GM10248 (cell line): Measurements from ENCODE around the gene IGDCC3.

Experiments used
- CTCF ChIA-PET: fragments of 300-600 bp; sonication (Branson Sonifier 250); formaldehyde crosslinking; extraction: SDS; loops from one replicate; lab custom pipeline; 2021; ENCODE audit warnings: antibody characterized with exemption; lab: Yijun Ruan, JAX
- POLR2A ChIA-PET: fragments of 350-650 bp; sonication (Branson Sonifier 250); formaldehyde crosslinking; extraction: SDS; loops from one replicate; lab custom pipeline; 2020; ENCODE audit warnings: antibody characterized with exemption; lab: Yijun Ruan, JAX
- DNase-seq: peaks from one replicate; pipeline ENCODE4 v3.0.0; 2012; ENCODE audit errors: extremely low spot score
- TF ChIP-seq, protein P1 (sequence below): IDR thresholded peaks from 2 replicates; pipeline ENCODE4 v1.5.1; 2012; ENCODE audit warnings: mild to moderate bottlenecking, low read depth; ENCODE audit errors: extremely low read depth, missing control alignments, control extremely low read depth

IGDCC3 gene

DNA sequence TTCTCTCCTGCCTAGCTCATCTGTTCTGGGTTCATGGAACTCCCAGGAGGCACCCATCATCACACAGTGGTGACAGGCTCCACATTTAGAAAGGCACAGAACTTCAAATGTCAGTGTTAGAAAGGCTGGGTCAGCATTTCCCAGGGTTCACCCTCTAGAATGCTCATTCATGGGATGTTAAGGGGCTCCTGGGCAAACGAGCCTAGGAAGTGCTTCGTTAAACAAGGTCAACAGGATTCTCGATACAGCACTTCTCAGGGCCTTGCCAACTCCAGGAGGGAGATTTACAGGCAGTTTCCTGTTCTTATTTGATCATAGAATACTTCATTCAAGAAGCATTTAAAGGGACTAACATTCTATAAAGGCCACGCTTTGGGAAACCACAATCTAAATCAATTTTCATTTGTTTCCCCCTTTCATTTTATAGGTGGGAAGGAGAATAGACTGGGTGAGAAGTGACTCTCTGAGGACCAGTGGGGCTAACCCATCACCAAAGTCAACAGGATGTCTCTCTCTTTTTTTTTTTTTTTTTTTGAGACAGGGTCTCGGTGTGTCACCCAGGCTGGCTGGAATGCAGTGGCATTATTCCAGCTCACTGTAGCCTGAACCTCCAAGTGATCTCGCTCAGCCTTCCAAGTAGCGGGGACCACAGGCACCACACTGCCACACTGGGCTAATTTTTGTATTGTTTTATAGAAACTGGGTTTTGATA, 30.7 kb upstream of the IGDCC3 start:
- ChIA-PET CTCF (interaction anchor here (1.0 to 14.4 kb wide), 4 partner anchors 7 to 90 kb away, joined by 5 to 156 read pairs (median 7); no protein-coding TSS in a partner anchor), POLR2A (interaction anchor here (0.7 kb wide), 1 partner anchor 404 kb away, joined by 5 read pairs; no protein-coding TSS in a partner anchor)
- TF ChIP-seq, protein P1, sequence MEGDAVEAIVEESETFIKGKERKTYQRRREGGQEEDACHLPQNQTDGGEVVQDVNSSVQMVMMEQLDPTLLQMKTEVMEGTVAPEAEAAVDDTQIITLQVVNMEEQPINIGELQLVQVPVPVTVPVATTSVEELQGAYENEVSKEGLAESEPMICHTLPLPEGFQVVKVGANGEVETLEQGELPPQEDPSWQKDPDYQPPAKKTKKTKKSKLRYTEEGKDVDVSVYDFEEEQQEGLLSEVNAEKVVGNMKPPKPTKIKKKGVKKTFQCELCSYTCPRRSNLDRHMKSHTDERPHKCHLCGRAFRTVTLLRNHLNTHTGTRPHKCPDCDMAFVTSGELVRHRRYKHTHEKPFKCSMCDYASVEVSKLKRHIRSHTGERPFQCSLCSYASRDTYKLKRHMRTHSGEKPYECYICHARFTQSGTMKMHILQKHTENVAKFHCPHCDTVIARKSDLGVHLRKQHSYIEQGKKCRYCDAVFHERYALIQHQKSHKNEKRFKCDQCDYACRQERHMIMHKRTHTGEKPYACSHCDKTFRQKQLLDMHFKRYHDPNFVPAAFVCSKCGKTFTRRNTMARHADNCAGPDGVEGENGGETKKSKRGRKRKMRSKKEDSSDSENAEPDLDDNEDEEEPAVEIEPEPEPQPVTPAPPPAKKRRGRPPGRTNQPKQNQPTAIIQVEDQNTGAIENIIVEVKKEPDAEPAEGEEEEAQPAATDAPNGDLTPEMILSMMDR = no peak
- DNase-seq = no peak

GRCh38 chr15:65406424-65407000, 28.7 kb upstream of the IGDCC3 start:
- POLR2A ChIA-PET = no interaction called here
- CTCF ChIA-PET = interaction anchor here (1.0 to 2.6 kb wide), 4 partner anchors 9 to 88 kb away, joined by 3 to 8 read pairs (median 3); no protein-coding TSS in a partner anchor
- TF ChIP-seq, protein P1 = no peak
- no peak for DNase-seq

- ChIA-PET POLR2A (no interaction called here), CTCF (interaction anchor here (0.9 to 9.4 kb wide), 7 partner anchors 9 to 88 kb away, joined by 3 to 156 read pairs (median 3); no protein-coding TSS in a partner anchor)
- TF ChIP-seq, protein P1 = no peak
- no peak for DNase-seq
Measured at GRCh38 chr15:65405791-65406423, 28.1 kb upstream of the IGDCC3 start.

DNA sequence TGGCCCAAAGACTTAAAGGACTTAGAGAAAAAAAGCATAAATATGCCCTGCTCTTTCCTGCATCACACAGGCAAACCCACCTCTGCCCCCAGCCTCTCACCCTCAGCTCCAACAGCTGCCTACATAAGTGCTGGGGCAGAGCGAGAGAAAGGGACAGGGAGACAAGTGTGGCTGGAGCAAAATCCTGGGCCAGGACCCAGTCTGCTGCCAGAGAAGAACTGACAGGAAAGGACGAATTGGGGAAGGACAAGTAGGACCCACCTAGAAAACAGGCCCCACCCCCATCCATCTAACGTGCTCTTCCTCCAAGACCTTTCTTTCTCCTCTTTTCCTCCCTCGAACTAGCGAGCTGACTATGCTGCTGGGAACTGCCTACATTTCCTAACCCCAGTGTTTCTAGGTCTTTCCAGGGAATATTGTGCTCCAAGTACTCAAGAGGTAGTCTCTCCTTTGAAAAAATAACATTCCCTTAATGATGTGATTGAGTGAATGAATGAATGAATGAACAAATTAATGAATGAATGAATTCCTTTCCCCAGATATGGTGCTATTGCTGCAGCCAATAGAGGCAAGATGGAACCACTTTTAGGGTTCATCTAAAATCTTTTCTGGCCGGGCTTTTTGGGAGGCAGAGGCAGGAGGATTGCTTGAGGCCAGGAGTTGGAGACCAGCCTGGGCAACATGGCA, 26.5 kb upstream of the IGDCC3 start:
- ChIA-PET POLR2A (interaction anchor here (0.5 kb wide), 1 partner anchor 690 kb away, joined by 7 read pairs; no protein-coding TSS in a partner anchor), CTCF (interaction anchor here (1.5 to 9.4 kb wide), 2 partner anchors 11 to 19 kb away, joined by 5 to 156 read pairs; no protein-coding TSS in a partner anchor)
- TF ChIP-seq, protein P1 = no peak
- no peak for DNase-seq

DNA sequence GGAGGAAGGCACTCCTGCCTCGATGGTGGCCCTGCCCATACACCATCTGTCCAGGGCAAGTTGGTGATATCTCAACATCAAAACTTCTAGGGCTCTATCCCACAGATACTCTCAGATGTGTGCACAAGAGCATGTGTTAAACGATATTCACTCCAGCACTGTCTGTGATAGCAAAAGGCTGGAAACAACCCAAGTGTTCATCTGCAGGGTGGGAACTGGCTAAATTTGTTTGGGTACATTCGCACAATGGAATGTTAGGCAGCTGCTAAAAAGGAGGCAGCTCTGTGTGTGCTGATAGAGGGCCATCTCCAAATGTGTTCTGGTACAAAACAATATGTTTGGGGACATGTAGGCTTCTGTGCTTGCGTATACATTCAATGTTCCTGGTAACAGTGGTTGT, 25.2 kb upstream of the IGDCC3 start:
- CTCF ChIA-PET = interaction anchor here (6.0 to 9.4 kb wide), 2 partner anchors 12 to 85 kb away, joined by 47 to 156 read pairs; no protein-coding TSS in a partner anchor
- no peak for DNase-seq
- POLR2A ChIA-PET = no interaction called here
- TF ChIP-seq, protein P1 = no peak

DNA sequence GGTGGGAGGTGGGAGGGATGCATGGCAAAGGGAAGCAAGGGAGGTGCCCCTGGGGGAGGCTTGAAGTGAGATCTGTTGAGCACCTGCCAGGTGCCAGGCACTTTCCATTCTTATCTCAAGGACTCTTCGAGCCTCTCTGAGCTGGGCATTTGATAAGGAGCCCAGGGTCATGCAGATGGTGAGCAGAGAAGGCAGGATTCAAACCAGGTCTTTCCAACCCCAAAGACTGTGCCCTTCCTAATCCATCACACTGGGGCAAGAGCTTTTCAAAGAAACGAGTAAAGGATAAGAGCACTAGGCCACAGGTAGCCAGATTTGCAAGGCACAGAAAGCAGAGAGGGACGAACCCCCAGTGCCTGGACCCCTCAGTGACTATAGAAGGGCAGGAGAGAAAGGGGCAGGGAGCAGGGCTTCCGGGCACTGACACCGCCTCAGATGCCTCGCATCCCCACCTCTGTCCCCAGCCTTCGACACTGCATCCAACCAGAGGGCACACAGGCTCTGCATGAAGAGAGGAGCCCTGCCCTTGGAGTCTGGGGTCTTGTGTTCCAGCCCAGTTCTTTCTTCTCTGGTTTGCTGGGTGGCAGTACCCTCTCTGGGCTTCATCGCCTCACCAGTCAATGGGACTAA, 23.9 kb upstream of the IGDCC3 start:
- TF ChIP-seq, protein P1 = no peak
- no peak for DNase-seq
- POLR2A ChIA-PET = interaction anchor here (0.7 kb wide), 1 partner anchor 232 kb away, joined by 7 read pairs; no protein-coding TSS in a partner anchor
- CTCF ChIA-PET = interaction anchor here (0.8 to 9.4 kb wide), 18 partner anchors 14 to 469 kb away, joined by 3 to 156 read pairs (median 6); no protein-coding TSS in a partner anchor
